ENCODE results near the gene SGCA. TPM values are rescaled to one million over a fixed set of nuclear protein-coding genes. Genes with fewer than 3 reads are reported as not detected.

The SGCA gene
- total RNA-seq, 1 experiment from 2014 or later: not detected

DNA sequence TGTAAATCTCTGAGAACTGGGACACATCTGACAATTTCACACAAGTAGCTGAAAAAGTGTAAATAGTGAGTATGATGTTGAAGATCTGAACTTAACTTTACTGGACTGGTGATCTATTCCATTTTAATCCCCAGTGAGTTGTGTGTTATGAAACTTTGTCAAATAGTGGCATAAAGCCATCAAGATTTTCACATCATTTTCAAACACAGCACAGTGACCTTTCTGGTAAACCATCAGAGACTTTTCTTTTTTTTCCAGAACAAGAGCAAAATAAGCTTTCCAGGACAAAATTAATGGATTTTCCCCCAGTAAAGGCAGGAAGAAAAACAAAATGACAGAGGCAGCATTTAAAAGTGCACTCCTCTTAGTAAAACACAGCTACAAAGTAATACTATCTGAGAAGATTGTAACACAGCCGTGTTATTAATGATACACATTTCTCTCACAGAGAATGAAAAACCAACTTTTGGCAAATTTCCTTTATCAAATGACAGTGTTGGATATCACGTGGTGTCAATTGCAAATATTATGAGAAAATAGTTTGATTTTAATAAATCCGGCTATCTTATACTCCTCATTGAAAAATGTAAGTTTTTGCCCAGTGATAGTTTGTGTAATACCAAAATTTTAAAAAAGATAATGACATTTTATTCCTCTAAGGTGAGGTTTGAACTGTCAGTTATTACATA lies 52.4 kb downstream of the SGCA start:
- Histone ChIP-seq H3F3A (ENCODE audit: insufficient read depth, low read depth) (peaks cover 29% of the 10 kb centered on the region), H3K27me3 (ENCODE audit: insufficient read depth, low read depth) (no peaks in the 10 kb centered on the region), H3K4me2 (peak overlapping the region; percentile 66), H2AFZ (no peak overlapping the region), H3K4me3 (no peak overlapping the region), H3K27ac (peak overlapping the region; percentile 75), H3K4me1 (replicated peaks; ENCODE audit: insufficient read depth) (peaks cover 39% of the 10 kb centered on the region), H3K9me2 (ENCODE audit: insufficient read depth) (no peaks in the 10 kb centered on the region), H3K9me3 (ENCODE audit: insufficient read depth, low read depth) (no peaks in the 10 kb centered on the region), H4K20me1 (ENCODE audit: insufficient read depth) (no peaks in the 10 kb centered on the region), H3K36me3 (ENCODE audit: low read depth) (no peaks in the 10 kb centered on the region), H3K79me2 (ENCODE audit: low read depth) (no peaks in the 10 kb centered on the region)
- POLR2A ChIA-PET (ENCODE audit: unreplicated experiment): no interaction called here
- peak in 1 of 2 experiments; percentile 11 for DNase-seq
- CTCF ChIA-PET: interaction anchor here (0.7 kb wide), 2 partner anchors 15 to 49 kb away, joined by 3 to 4 read pairs; no protein-coding TSS in a partner anchor
- intact Hi-C loops (cut with micrococcal nuclease; ENCODE audit: unreplicated experiment): no loop called here
- BruUV-seq (replicated peaks): no TSS peak
- no peak for TF ChIP-seq EZH2 (IDR thresholded peaks at IDR 0.05; ENCODE audit: low read depth)
- TF ChIP-seq, protein P1, sequence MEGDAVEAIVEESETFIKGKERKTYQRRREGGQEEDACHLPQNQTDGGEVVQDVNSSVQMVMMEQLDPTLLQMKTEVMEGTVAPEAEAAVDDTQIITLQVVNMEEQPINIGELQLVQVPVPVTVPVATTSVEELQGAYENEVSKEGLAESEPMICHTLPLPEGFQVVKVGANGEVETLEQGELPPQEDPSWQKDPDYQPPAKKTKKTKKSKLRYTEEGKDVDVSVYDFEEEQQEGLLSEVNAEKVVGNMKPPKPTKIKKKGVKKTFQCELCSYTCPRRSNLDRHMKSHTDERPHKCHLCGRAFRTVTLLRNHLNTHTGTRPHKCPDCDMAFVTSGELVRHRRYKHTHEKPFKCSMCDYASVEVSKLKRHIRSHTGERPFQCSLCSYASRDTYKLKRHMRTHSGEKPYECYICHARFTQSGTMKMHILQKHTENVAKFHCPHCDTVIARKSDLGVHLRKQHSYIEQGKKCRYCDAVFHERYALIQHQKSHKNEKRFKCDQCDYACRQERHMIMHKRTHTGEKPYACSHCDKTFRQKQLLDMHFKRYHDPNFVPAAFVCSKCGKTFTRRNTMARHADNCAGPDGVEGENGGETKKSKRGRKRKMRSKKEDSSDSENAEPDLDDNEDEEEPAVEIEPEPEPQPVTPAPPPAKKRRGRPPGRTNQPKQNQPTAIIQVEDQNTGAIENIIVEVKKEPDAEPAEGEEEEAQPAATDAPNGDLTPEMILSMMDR (conservative IDR thresholded peaks at IDR 0.05): no peak

DNA sequence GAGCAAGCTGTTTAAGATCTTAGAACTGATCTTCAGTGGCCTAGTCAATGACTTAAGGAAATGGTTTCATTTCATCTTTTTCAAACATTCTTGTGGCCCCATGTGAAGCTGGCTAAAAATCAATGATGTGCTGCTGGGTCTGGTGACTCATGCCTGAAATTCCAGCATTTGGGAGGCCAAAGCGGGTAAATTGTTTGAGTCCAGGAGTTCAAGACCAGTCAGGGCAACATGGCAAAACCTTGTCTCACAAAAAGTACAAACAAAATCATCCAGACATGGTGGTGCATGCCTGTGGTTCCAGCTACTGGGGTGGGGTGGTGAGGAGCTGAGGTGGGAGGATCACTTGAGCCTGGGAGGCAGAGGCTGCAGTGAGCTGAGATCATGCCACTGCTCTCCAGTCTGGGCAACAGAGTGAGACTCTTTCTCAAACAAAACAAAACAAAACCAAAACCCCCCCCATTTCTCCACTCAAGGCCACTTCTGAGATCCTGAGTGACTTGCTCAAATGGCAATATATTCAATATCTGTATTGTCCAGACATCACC lies 53.0 kb downstream of the SGCA start:
- Histone ChIP-seq H3F3A (ENCODE audit: insufficient read depth, low read depth) (peaks cover 29% of the 10 kb centered on the region), H3K4me2 (peak overlapping the region; percentile 66), H2AFZ (no peak overlapping the region), H3K36me3 (ENCODE audit: low read depth) (no peaks in the 10 kb centered on the region), H3K4me3 (peak overlapping the region; percentile 23; the same call in 1 of the 2 replicates), H3K9me2 (ENCODE audit: insufficient read depth) (no peaks in the 10 kb centered on the region), H3K27me3 (ENCODE audit: insufficient read depth, low read depth) (no peaks in the 10 kb centered on the region), H3K9me3 (ENCODE audit: insufficient read depth, low read depth) (no peaks in the 10 kb centered on the region), H4K20me1 (ENCODE audit: insufficient read depth) (no peaks in the 10 kb centered on the region), H3K79me2 (ENCODE audit: low read depth) (no peaks in the 10 kb centered on the region), H3K4me1 (replicated peaks; ENCODE audit: insufficient read depth) (peaks cover 39% of the 10 kb centered on the region), H3K27ac (peak overlapping the region; percentile 75)
- peak; percentile 23 to 69 for DNase-seq
- no TSS peak for BruUV-seq (replicated peaks)
- intact Hi-C loops (cut with micrococcal nuclease; ENCODE audit: unreplicated experiment): no loop called here
- CTCF ChIA-PET: interaction anchor here (0.7 kb wide), 1 partner anchor 48 kb away, joined by 3 read pairs; no protein-coding TSS in a partner anchor
- POLR2A ChIA-PET (ENCODE audit: unreplicated experiment): interaction anchor here (0.5 kb wide), 1 partner anchor 48 kb away, joined by 3 read pairs; no protein-coding TSS in a partner anchor
- TF ChIP-seq, protein P1 (conservative IDR thresholded peaks at IDR 0.05): no peak
- TF ChIP-seq EZH2 (IDR thresholded peaks at IDR 0.05; ENCODE audit: low read depth): no peak

DNA sequence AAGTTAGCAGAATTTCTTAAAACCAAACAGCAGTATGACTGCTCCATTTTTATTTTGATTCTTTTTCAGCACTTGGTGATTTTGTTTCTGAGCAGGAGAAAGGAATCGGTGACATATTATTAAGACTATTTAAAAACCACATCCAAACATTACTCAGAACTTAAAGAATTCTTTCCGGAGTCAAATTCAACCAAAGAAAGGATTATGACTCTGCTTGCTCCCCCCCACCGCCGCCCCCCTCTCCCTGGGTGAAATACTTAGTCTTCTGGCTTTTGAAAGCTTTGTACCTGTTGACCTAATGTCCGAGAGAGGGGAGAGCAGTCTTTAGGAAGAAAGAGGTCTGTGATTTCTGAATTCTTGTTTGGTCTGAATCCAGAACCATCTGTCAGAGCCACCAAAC lies 53.5 kb downstream of the SGCA start:
- CTCF ChIA-PET: interaction anchor here (0.6 to 1.0 kb wide), 2 partner anchors 55 to 65 kb away, joined by 5 to 9 read pairs; partner anchors contain the start of gene TMEM92
- peak overlapping the region; percentile 75 for H3K27ac ChIP-seq

More for the DNA sequence above, 53.5 kb downstream of the SGCA start:
- Histone ChIP-seq H3K9me2 (ENCODE audit: insufficient read depth) (no peaks in the 10 kb centered on the region), H3K79me2 (ENCODE audit: low read depth) (no peaks in the 10 kb centered on the region), H3K4me2 (peak overlapping the region; percentile 66), H4K20me1 (ENCODE audit: insufficient read depth) (no peaks in the 10 kb centered on the region), H2AFZ (no peak overlapping the region), H3K9me3 (ENCODE audit: insufficient read depth, low read depth) (no peaks in the 10 kb centered on the region), H3K4me3 (peak overlapping the region; percentile 23; the same call in 1 of the 2 replicates), H3K4me1 (replicated peaks; ENCODE audit: insufficient read depth) (peaks cover 39% of the 10 kb centered on the region), H3K27me3 (ENCODE audit: insufficient read depth, low read depth) (no peaks in the 10 kb centered on the region), H3K36me3 (ENCODE audit: low read depth) (no peaks in the 10 kb centered on the region), H3F3A (ENCODE audit: insufficient read depth, low read depth) (peaks cover 29% of the 10 kb centered on the region)
- intact Hi-C loops (cut with micrococcal nuclease; ENCODE audit: unreplicated experiment): no loop called here
- TF ChIP-seq, protein P1 (conservative IDR thresholded peaks at IDR 0.05): no peak
- no peak for TF ChIP-seq EZH2 (IDR thresholded peaks at IDR 0.05; ENCODE audit: low read depth)
- BruUV-seq (replicated peaks): no TSS peak
- POLR2A ChIA-PET (ENCODE audit: unreplicated experiment): interaction anchor here (0.5 to 0.7 kb wide), 3 partner anchors 48 to 1778 kb away, joined by 3 to 9 read pairs (median 3); no protein-coding TSS in a partner anchor
- peak; percentile 30 to 78 for DNase-seq

All from PC-9 (cell line).